ENCODE results near the gene MPV17L2. TPM values are rescaled to one million over a fixed set of nuclear protein-coding genes. Genes with fewer than 3 reads are reported as not detected.
A peak's percentile ranks its signal among the peaks of the same experiment; 100 is the strongest.

MPV17L2 gene
- total RNA-seq, 4 donors from 2014 or later, result 18.1 to 38.9 (median 33.0) TPM

DNA sequence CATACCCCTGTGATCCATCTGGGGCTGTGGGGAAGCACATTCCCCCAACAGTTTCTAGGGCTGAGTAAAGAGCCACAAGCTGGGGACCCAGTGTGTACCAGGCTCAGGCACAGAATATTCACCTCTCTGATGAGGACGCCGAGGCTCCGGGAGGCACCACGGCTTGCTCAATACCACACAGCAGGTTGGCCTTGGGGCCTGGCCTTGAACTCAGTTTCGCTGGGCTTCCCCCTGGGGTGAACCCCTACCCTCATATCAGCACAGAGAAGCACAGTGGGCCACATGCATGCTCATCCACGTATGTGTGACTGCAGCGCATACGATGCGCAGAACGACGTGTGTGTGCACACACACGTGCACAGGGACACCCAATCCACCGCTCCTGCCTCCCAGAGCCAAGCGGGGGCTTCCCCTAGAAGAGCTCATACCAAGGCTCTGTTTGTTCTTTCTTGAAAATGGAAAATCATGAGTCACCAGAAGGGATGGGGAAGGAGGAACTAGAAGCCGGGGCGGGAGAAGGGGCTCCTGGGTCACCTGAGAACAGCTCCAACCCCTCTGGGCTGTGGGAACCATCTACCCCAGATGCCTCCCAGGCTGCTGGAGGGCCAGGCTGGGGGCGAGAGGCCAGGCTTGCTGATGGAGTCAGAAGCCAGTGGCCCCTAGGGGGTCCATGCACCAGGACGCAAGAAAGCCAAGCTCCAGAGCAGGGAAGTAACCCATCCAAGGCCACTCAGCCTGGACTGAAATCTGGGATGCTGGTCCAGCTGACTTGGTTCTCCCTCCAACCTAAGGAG is 38.1 kb downstream of the MPV17L2 start:
- H3K36me3 ChIP-seq, result no peaks in the 10 kb centered on the region
- peaks cover 13 to 17% of the 10 kb centered on the region in 2 donors for H3K4me1 ChIP-seq
- peaks cover 9 to 22% (median 14%) of the 10 kb centered on the region in 3 donors for H3K27me3 ChIP-seq
- no peaks in the 10 kb centered on the region for H3K9me3 ChIP-seq
- no peak for DNase-seq
- no peak for TF ChIP-seq POLR2A (IDR thresholded peaks at IDR 0.05)
- TF ChIP-seq, protein P1, sequence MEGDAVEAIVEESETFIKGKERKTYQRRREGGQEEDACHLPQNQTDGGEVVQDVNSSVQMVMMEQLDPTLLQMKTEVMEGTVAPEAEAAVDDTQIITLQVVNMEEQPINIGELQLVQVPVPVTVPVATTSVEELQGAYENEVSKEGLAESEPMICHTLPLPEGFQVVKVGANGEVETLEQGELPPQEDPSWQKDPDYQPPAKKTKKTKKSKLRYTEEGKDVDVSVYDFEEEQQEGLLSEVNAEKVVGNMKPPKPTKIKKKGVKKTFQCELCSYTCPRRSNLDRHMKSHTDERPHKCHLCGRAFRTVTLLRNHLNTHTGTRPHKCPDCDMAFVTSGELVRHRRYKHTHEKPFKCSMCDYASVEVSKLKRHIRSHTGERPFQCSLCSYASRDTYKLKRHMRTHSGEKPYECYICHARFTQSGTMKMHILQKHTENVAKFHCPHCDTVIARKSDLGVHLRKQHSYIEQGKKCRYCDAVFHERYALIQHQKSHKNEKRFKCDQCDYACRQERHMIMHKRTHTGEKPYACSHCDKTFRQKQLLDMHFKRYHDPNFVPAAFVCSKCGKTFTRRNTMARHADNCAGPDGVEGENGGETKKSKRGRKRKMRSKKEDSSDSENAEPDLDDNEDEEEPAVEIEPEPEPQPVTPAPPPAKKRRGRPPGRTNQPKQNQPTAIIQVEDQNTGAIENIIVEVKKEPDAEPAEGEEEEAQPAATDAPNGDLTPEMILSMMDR (IDR thresholded peaks at IDR 0.05 in 4 of 5, conservative IDR thresholded peaks at IDR 0.05 in 1 of 5), result no peak
- no peak overlapping the region for H3K4me3 ChIP-seq
- in situ Hi-C loops (cut with MboI; ENCODE audit: low sequenced_read_pairs in 4 of 4) (no loop called here), intact Hi-C loops (cut with DNase I; ENCODE audit: low total_unique reads) (no loop called here)
- no peak for ATAC-seq
- no peak overlapping the region for H3K27ac ChIP-seq

DNA sequence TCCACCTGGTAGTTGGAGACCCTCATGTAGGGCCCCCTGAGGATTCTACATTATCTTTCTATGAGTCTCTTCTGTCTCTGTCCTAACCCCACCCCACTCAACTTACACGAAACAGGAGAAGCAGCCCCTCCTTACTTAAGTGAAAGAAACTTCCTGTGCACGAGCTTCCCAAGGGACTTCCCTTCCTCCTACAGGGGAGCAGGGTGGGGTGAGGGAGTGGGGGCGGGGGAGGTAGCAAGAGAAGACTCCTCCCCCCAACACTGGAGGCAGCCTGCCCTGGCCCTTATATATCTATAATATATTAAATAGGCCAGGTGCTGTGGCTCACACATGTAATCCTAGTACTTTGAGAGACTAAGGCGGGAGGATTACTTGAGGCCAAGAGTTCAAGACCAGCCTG is 38.8 kb downstream of the MPV17L2 start:
- in situ Hi-C loops (cut with MboI; ENCODE audit: low sequenced_read_pairs in 4 of 4), result no loop called here
- no peak for DNase-seq
- no peak for TF ChIP-seq POLR2A (IDR thresholded peaks at IDR 0.05)
- TF ChIP-seq, protein P1 (IDR thresholded peaks at IDR 0.05 in 4 of 5, conservative IDR thresholded peaks at IDR 0.05 in 1 of 5), result no peak
- no peak for ATAC-seq
- Histone ChIP-seq H3K4me3 (no peak overlapping the region), H3K9me3 (no peaks in the 10 kb centered on the region), H3K27ac (no peak overlapping the region), H3K36me3 (no peaks in the 10 kb centered on the region), H3K4me1 (peaks cover 13 to 17% of the 10 kb centered on the region in 2 donors), H3K27me3 (peaks cover 9 to 22% (median 14%) of the 10 kb centered on the region in 3 donors)
- intact Hi-C loops (cut with DNase I; ENCODE audit: low total_unique reads), result no loop called here

DNA sequence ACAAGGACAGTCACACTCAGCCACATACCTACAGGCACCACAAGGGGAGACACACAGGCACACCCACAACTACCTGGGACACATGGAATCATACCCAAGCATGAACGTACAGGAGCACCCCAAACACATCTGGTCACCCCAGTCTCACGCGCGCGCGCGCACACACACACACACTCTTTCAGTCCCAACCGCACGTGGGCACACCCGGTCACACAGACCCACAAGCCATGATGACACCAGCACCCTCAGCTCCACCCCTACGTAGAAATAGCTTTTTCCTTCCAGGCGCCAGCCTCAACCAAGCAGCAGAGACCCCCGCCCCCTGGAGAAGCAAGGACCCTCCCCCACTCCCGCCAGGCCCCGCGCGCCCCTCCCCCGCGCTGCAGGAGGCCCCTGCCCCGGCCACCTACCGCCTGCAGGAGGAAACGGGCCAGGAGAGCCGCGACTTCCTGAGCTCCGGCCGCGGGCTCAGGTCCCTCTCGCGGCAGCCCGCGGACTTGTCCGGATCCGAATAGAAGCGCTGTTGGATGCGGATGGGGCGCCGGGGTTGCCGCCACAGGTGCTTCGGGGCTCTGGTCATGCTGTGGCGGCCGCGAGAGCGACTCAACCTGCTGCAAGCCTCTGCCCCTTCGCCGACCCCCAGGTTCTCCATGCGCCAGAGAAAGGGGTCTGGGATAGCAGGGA is 39.7 kb downstream of the MPV17L2 start:
- no peak for DNase-seq
- no peaks in the 10 kb centered on the region for H3K9me3 ChIP-seq
- H3K27me3 ChIP-seq, result peaks cover 9 to 22% (median 14%) of the 10 kb centered on the region in 3 donors
- TF ChIP-seq, protein P1 (IDR thresholded peaks at IDR 0.05 in 4 of 5, conservative IDR thresholded peaks at IDR 0.05 in 1 of 5), result no peak
- TF ChIP-seq POLR2A (IDR thresholded peaks at IDR 0.05), result no peak
- intact Hi-C loops (cut with DNase I; ENCODE audit: low total_unique reads), result no loop called here
- no peak overlapping the region for H3K4me3 ChIP-seq
- no peak overlapping the region for H3K27ac ChIP-seq
- in situ Hi-C loops (cut with MboI; ENCODE audit: low sequenced_read_pairs in 4 of 4), result no loop called here
- no peaks in the 10 kb centered on the region for H3K36me3 ChIP-seq
- no peak for ATAC-seq
- peaks cover 7 to 12% of the 10 kb centered on the region in 2 donors for H3K4me1 ChIP-seq

DNA sequence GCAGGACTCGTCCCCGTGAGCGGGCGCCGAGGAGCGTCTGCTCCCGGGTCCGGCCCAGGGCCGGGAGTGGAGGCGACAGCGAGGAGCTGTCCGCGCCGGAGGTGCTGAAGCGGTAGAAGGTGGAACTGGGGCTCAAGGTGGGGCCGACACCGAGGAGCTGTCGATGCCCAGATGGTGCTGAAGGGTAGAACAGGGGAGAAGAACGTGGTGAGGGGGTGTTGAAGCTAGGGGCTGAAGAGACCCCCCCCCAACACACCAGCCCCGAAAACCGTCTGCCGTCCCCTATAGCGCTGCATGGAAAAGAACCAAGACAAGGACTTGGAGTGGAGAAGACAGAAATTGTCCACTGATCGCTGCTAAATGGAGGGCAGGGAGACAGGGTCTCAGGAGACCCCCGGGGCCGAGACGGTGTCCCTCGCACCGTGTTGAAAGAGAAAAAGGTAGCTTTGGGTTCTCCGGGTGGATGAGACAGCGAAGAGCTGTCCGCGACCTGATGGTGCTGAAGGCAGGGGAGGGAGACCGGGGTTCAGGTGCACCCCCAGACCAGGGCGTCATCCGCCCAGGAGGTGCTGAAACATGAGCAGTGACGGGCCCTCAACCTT is 40.3 kb downstream of the MPV17L2 start:
- Histone ChIP-seq H3K36me3 (no peaks in the 10 kb centered on the region), H3K4me3 (no peak overlapping the region), H3K4me1 (peaks cover under 1 to 6% of the 10 kb centered on the region in 2 donors), H3K27ac (no peak overlapping the region), H3K9me3 (no peaks in the 10 kb centered on the region), H3K27me3 (peaks cover 9 to 22% (median 14%) of the 10 kb centered on the region in 3 donors)
- DNase-seq (no peak), ATAC-seq (peak in 1 of 2 donors; percentile 53)
- in situ Hi-C loops (cut with MboI; ENCODE audit: low sequenced_read_pairs in 4 of 4) (no loop called here), intact Hi-C loops (cut with DNase I; ENCODE audit: low total_unique reads) (no loop called here)
- TF ChIP-seq, protein P1 (IDR thresholded peaks at IDR 0.05 in 4 of 5, conservative IDR thresholded peaks at IDR 0.05 in 1 of 5), result no peak
- TF ChIP-seq POLR2A (IDR thresholded peaks at IDR 0.05), result no peak
